ENCODE data around the gene AP2A2. TPM values are rescaled to one million over a fixed set of nuclear protein-coding genes. Genes with fewer than 3 reads are reported as not detected.

AP2A2 gene
- total RNA-seq, 1 experiment from 2014 or later, result 70.6 TPM

DNA sequence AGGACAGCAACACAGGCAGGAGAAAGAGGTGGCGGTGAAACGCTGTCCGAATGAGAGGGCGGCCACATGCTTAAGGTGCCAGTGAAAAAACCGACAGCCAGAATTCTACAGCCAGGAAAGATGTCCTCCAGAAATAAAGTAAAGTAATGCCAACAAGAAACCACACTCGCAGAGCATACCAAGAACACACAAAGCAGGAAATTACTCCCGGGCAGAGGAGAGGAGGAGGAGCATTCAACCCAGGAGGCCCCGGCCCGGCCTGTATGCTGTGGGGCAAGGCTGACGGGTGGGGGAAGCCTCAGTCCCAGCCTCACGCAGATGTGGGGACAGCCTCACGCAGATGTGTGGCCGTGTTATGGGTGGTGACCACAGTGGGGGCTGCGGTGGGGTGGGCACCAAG is 43.1 kb upstream of the AP2A2 start:
- Mint-ChIP-seq H3K27me3 (ENCODE audit: insufficient read depth, unreplicated experiment) (no peaks in the 10 kb centered on the region), H3K4me1 (ENCODE audit: insufficient read depth, unreplicated experiment) (no peaks in the 10 kb centered on the region), H3K4me3 (ENCODE audit: unreplicated experiment) (no peak overlapping the region), H3K9me3 (ENCODE audit: unreplicated experiment) (no peaks in the 10 kb centered on the region), H3K27ac (ENCODE audit: low read depth, unreplicated experiment) (no peak overlapping the region), H3K36me3 (ENCODE audit: insufficient read depth, unreplicated experiment) (peaks cover 34% of the 10 kb centered on the region)
- TF ChIP-seq, protein P1, sequence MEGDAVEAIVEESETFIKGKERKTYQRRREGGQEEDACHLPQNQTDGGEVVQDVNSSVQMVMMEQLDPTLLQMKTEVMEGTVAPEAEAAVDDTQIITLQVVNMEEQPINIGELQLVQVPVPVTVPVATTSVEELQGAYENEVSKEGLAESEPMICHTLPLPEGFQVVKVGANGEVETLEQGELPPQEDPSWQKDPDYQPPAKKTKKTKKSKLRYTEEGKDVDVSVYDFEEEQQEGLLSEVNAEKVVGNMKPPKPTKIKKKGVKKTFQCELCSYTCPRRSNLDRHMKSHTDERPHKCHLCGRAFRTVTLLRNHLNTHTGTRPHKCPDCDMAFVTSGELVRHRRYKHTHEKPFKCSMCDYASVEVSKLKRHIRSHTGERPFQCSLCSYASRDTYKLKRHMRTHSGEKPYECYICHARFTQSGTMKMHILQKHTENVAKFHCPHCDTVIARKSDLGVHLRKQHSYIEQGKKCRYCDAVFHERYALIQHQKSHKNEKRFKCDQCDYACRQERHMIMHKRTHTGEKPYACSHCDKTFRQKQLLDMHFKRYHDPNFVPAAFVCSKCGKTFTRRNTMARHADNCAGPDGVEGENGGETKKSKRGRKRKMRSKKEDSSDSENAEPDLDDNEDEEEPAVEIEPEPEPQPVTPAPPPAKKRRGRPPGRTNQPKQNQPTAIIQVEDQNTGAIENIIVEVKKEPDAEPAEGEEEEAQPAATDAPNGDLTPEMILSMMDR (IDR thresholded peaks at IDR 0.05; ENCODE audit: unreplicated experiment), result no peak
- no TSS peak for BruUV-seq (replicated peaks)
- intact Hi-C loops (cut with micrococcal nuclease), result no loop called here
- CTCF ChIA-PET, result no interaction called here
- DNase-seq (ENCODE audit: unreplicated experiment), result no peak
- POLR2A ChIA-PET, result no interaction called here

- CTCF ChIA-PET, result interaction anchor here (0.6 kb wide), 1 partner anchor 15 kb away, joined by 3 read pairs; no protein-coding TSS in a partner anchor
- no peaks in the 10 kb centered on the region for H3K4me1 Mint-ChIP-seq (ENCODE audit: insufficient read depth, unreplicated experiment)
- no TSS peak for BruUV-seq (replicated peaks)
- POLR2A ChIA-PET, result no interaction called here
- H3K27me3 Mint-ChIP-seq (ENCODE audit: insufficient read depth, unreplicated experiment), result no peaks in the 10 kb centered on the region
- H3K9me3 Mint-ChIP-seq (ENCODE audit: unreplicated experiment), result no peaks in the 10 kb centered on the region
- H3K4me3 Mint-ChIP-seq (ENCODE audit: unreplicated experiment), result no peak overlapping the region
- DNase-seq (ENCODE audit: unreplicated experiment), result no peak
- intact Hi-C loops (cut with micrococcal nuclease), result no loop called here
- TF ChIP-seq, protein P1 (IDR thresholded peaks at IDR 0.05; ENCODE audit: unreplicated experiment), result no peak
- no peak overlapping the region for H3K27ac Mint-ChIP-seq (ENCODE audit: low read depth, unreplicated experiment)
- H3K36me3 Mint-ChIP-seq (ENCODE audit: insufficient read depth, unreplicated experiment), result peaks cover 35% of the 10 kb centered on the region
These were observed 42.1 kb upstream of the AP2A2 start for GRCh38 chr11:883527-883926.

GRCh38 chr11:884578-885070 is 41.0 kb upstream of the AP2A2 start:
- intact Hi-C loops (cut with micrococcal nuclease), result no loop called here
- no TSS peak for BruUV-seq (replicated peaks)
- CTCF ChIA-PET, result no interaction called here

DNA sequence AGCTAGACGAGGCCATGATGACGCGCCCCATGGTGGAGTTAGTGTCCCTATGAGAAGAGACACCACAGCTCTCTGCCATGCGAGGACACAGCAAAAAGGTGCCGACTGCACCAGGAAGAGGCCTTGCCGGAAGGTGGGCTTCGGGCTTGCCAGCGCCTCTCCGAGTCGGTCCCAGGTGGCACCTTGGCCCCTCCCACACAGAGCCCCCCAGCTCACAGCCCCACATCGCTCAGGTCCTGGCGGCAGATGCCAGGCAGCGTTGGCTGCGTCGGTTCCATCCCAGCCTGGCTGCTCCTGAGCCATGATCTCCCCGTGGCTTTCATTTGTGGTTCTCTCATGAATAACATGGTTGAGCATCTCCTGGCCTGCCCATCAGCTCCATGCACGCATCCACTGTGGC is 39.1 kb upstream of the AP2A2 start:
- no peak overlapping the region for H3K27ac Mint-ChIP-seq (ENCODE audit: low read depth, unreplicated experiment)
- DNase-seq (ENCODE audit: unreplicated experiment), result no peak
- H3K4me3 Mint-ChIP-seq (ENCODE audit: unreplicated experiment), result no peak overlapping the region
- POLR2A ChIA-PET, result no interaction called here
- H3K27me3 Mint-ChIP-seq (ENCODE audit: insufficient read depth, unreplicated experiment), result no peaks in the 10 kb centered on the region
- no peaks in the 10 kb centered on the region for H3K9me3 Mint-ChIP-seq (ENCODE audit: unreplicated experiment)
- no peaks in the 10 kb centered on the region for H3K4me1 Mint-ChIP-seq (ENCODE audit: insufficient read depth, unreplicated experiment)
- CTCF ChIA-PET, result interaction anchor here (0.7 kb wide), 1 partner anchor 503 kb away, joined by 3 read pairs; no protein-coding TSS in a partner anchor
- intact Hi-C loops (cut with micrococcal nuclease), result no loop called here
- peaks cover 14% of the 10 kb centered on the region for H3K36me3 Mint-ChIP-seq (ENCODE audit: insufficient read depth, unreplicated experiment)
- no TSS peak for BruUV-seq (replicated peaks)
- TF ChIP-seq, protein P1 (IDR thresholded peaks at IDR 0.05; ENCODE audit: unreplicated experiment), result no peak

More at GRCh38 chr11:884578-885070, 41.0 kb upstream of the AP2A2 start:
- H3K9me3 Mint-ChIP-seq (ENCODE audit: unreplicated experiment), result no peaks in the 10 kb centered on the region
- no peaks in the 10 kb centered on the region for H3K27me3 Mint-ChIP-seq (ENCODE audit: insufficient read depth, unreplicated experiment)
- H3K4me3 Mint-ChIP-seq (ENCODE audit: unreplicated experiment), result no peak overlapping the region
- no peak for DNase-seq (ENCODE audit: unreplicated experiment)
- peaks cover 28% of the 10 kb centered on the region for H3K36me3 Mint-ChIP-seq (ENCODE audit: insufficient read depth, unreplicated experiment)
- TF ChIP-seq, protein P1 (IDR thresholded peaks at IDR 0.05; ENCODE audit: unreplicated experiment), result no peak
- no peak overlapping the region for H3K27ac Mint-ChIP-seq (ENCODE audit: low read depth, unreplicated experiment)
- no peaks in the 10 kb centered on the region for H3K4me1 Mint-ChIP-seq (ENCODE audit: insufficient read depth, unreplicated experiment)
- POLR2A ChIA-PET, result no interaction called here
